Neural progenitor cell (in vitro differentiated cells): ENCODE results near the gene RASA1.

Experiments used
- EZH2 ChIP-seq: fragments of 200-600 bp; sonication (generic); IDR thresholded peaks from 2 replicates; pipeline ENCODE4 v1.6.1; 2017; ENCODE audit warnings: antibody characterized with exemption, mild to moderate bottlenecking, moderate library complexity
- EZH2phosphoT487 ChIP-seq: fragments of 200-600 bp; sonication (generic); IDR thresholded peaks from 2 replicates; pipeline ENCODE4 v1.6.1; 2017; ENCODE audit warnings: antibody characterized with exemption
- TF ChIP-seq, protein P1 (sequence below): fragments of 200-600 bp; sonication (generic); IDR thresholded peaks from 2 replicates; pipeline ENCODE4 v1.5.1; 2017; ENCODE audit warnings: antibody characterized with exemption, mild to moderate bottlenecking

DNA sequence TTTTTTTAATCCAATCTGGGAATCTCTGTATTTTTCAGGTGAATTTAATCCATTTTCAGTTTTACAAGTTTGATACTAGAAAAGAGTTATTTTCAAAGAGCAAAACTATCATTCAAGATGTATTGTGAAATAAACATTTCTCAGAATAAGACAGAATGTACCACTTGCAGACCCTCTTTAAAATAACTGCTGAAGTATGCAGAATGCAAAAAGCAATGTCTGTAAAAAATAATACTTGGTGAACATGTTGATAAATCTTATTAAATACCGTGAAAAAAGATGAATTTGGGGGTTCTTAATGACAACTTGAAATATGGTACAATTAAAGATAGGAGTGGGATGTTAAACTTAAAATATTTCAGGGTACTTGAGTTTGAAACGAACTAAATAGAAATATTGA, 26.1 kb upstream of the RASA1 start:
- TF ChIP-seq, protein P1, sequence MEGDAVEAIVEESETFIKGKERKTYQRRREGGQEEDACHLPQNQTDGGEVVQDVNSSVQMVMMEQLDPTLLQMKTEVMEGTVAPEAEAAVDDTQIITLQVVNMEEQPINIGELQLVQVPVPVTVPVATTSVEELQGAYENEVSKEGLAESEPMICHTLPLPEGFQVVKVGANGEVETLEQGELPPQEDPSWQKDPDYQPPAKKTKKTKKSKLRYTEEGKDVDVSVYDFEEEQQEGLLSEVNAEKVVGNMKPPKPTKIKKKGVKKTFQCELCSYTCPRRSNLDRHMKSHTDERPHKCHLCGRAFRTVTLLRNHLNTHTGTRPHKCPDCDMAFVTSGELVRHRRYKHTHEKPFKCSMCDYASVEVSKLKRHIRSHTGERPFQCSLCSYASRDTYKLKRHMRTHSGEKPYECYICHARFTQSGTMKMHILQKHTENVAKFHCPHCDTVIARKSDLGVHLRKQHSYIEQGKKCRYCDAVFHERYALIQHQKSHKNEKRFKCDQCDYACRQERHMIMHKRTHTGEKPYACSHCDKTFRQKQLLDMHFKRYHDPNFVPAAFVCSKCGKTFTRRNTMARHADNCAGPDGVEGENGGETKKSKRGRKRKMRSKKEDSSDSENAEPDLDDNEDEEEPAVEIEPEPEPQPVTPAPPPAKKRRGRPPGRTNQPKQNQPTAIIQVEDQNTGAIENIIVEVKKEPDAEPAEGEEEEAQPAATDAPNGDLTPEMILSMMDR, result no peak
- TF ChIP-seq EZH2, result no peak
- TF ChIP-seq EZH2phosphoT487, result no peak
